ENCODE measurements around the gene HSPA6.
A peak's percentile ranks its signal among the peaks of the same experiment; 100 is the strongest.
"Not testable (repeated sequence)": the region's sequence is repeated elsewhere in the genome, so short reads cannot be mapped to it uniquely, and the experiment has no call there.

Gene HSPA6

DNA sequence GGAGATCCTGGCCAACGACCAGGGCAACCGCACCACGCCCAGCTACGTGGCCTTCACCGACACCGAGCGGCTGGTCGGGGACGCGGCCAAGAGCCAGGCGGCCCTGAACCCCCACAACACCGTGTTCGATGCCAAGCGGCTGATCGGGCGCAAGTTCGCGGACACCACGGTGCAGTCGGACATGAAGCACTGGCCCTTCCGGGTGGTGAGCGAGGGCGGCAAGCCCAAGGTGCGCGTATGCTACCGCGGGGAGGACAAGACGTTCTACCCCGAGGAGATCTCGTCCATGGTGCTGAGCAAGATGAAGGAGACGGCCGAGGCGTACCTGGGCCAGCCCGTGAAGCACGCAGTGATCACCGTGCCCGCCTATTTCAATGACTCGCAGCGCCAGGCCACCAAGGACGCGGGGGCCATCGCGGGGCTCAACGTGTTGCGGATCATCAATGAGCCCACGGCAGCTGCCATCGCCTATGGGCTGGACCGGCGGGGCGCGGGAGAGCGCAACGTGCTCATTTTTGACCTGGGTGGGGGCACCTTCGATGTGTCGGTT, 477 bp downstream of the HSPA6 start:
- H3K9me3 ChIP-seq, H3K36me3 ChIP-seq, DNase-seq, H3K27me3 ChIP-seq, H3K4me1 ChIP-seq: not testable (repeated sequence)
- intact Hi-C loops (cut with DNase I; ENCODE audit: low total_unique reads) = loop anchor here (10.0 kb wide), 1 partner anchor 90 kb away; no protein-coding TSS in a partner anchor
- Histone ChIP-seq H3K27ac (peak overlapping the region; percentile 59 to 78), H3K4me3 (peak overlapping the region; percentile 80 to 82)

- intact Hi-C loops (cut with DNase I; ENCODE audit: low total_unique reads) = loop anchor here (10.0 kb wide), 1 partner anchor 89 kb away; no protein-coding TSS in a partner anchor
- not testable (repeated sequence) for H3K27me3 ChIP-seq, H3K4me1 ChIP-seq, DNase-seq, H3K9me3 ChIP-seq, H3K36me3 ChIP-seq
- Histone ChIP-seq H3K4me3 (peak overlapping the region; percentile 80 to 82), H3K27ac (peak overlapping the region; percentile 59 to 78)
Measured at GRCh38 chr1:161525321-161525720, 981 bp downstream of the HSPA6 start.

DNA sequence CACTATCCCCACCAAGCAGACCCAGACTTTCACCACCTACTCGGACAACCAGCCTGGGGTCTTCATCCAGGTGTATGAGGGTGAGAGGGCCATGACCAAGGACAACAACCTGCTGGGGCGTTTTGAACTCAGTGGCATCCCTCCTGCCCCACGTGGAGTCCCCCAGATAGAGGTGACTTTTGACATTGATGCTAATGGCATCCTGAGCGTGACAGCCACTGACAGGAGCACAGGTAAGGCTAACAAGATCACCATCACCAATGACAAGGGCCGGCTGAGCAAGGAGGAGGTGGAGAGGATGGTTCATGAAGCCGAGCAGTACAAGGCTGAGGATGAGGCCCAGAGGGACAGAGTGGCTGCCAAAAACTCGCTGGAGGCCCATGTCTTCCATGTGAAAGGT, 1.6 kb downstream of the HSPA6 start:
- H3K36me3 ChIP-seq, H3K27ac ChIP-seq, H3K27me3 ChIP-seq, H3K4me3 ChIP-seq, H3K4me1 ChIP-seq, DNase-seq, H3K9me3 ChIP-seq: not testable (repeated sequence)
- intact Hi-C loops (cut with DNase I; ENCODE audit: low total_unique reads) = loop anchor here (10.0 kb wide), 1 partner anchor 89 kb away; no protein-coding TSS in a partner anchor

GRCh38 chr1:161528550-161528949, 4.2 kb downstream of the HSPA6 start:
- not testable (repeated sequence) for H3K9me3 ChIP-seq, H3K27ac ChIP-seq, H3K4me3 ChIP-seq, H3K27me3 ChIP-seq, H3K36me3 ChIP-seq
- peaks cover 0 to 26% (median 7%) of the 10 kb centered on the region in 4 donors for H3K4me1 ChIP-seq
- peak in 1 of 2 donors; percentile 75 for DNase-seq
- intact Hi-C loops (cut with DNase I; ENCODE audit: low total_unique reads) = loop anchor here (10.0 kb wide), 1 partner anchor 86 kb away; no protein-coding TSS in a partner anchor

- not testable (repeated sequence) for H3K9me3 ChIP-seq, H3K27me3 ChIP-seq, H3K36me3 ChIP-seq, DNase-seq
- peak overlapping the region; percentile 92 for H3K27ac ChIP-seq
- H3K4me1 ChIP-seq = peaks cover 0 to 26% (median 7%) of the 10 kb centered on the region in 4 donors
- intact Hi-C loops (cut with DNase I; ENCODE audit: low total_unique reads) = loop anchor here (10.0 kb wide), 1 partner anchor 85 kb away; no protein-coding TSS in a partner anchor
- peak overlapping the region; percentile 68 to 81 for H3K4me3 ChIP-seq
Measured at GRCh38 chr1:161529463-161530104, 5.2 kb downstream of the HSPA6 start.

GRCh38 chr1:161530158-161530557, 5.8 kb downstream of the HSPA6 start:
- intact Hi-C loops (cut with DNase I; ENCODE audit: low total_unique reads); H3K9me3 ChIP-seq; H3K27me3 ChIP-seq; H3K36me3 ChIP-seq: not testable (repeated sequence)
- H3K27ac ChIP-seq = peak overlapping the region; percentile 92
- H3K4me1 ChIP-seq = peaks cover 0 to 23% (median 5%) of the 10 kb centered on the region in 4 donors
- peak overlapping the region; percentile 68 to 81 for H3K4me3 ChIP-seq
- DNase-seq = peak; percentile 62 to 77

DNA sequence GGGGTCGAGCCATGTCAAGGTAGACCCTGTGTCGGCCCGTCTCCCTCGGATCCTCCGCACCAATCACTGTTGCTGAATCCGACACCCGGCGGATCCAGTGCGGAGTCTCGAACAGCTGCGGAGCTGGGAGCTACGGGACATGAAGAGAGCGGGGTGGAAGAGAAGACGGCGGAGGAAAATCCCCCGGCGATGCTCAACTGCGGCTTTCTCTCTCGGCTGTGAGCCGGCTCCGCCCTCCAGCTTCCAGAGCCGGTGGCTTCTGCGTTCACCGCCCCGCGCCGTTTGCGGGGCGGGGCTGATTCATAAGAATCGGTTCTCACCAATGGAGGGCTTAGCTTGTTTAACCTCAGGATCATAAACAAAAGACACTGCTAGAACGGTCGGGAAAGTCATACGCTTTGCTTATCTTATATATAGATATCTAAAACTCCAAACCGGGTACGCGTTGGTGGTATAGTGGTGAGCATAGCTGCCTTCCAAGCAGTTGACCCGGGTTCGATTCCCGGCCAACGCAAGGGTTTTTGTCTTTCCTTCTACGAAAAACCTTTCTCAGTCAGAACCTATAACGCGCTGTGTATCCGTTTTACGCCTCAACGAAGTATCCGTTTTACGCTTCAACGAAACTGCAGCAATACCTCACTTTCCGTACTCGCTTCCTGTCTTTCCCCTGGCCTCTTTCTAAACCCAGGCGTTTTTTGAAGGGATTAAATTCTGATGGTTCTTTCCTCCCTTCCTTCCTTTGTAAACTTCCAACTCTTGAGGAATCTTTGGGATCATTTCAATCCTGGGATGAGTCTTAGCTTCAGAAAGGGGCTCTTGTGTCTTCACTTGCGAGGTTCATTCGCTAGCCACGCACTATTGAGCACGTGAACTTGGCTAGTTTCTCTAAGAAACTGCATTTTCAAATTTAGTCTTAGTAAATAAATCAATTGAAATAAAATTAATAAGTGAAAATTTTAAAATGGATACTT, 6.6 kb downstream of the HSPA6 start:
- H3K36me3 ChIP-seq; intact Hi-C loops (cut with DNase I; ENCODE audit: low total_unique reads); H3K27me3 ChIP-seq; H3K9me3 ChIP-seq: not testable (repeated sequence)
- peak overlapping the region; percentile 68 to 81 for H3K4me3 ChIP-seq
- DNase-seq = peak; percentile 80 to 88
- peak overlapping the region; percentile 92 for H3K27ac ChIP-seq
- H3K4me1 ChIP-seq = peaks cover 0 to 23% (median 5%) of the 10 kb centered on the region in 4 donors

DNA sequence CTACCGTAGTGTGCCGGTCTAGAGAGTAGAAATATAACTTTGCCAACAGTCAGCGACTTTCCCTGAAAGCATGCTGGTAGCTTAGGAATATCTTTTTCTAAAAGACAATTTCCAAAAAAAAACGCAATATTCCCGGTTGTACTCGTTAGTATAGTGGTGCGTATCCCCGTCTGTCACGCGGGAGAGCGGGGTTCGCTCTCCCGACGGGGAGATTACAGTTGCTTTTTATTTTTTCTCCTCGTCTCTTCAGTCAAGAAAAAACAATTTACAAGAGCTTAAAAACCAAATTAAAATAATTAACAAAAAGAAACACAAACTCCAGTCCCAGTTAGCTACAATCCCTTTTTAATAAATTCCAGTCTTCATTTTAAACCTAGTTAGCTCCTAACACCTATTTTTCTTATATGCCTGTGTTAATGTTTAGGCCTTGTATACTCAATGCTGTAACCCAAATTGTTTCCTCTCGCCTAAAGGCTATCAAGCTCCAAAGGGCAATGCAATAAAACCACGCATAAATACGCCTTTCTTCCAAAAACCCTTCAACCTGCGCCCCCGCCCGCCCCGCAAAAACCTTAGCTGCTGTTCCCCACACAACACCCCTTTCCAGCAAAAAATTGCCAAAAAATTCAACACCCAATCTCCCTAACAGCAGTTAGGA, 7.8 kb downstream of the HSPA6 start:
- peaks cover 0 to 23% (median 5%) of the 10 kb centered on the region in 4 donors for H3K4me1 ChIP-seq
- no peaks in the 10 kb centered on the region for H3K36me3 ChIP-seq
- H3K27me3 ChIP-seq = no peaks in the 10 kb centered on the region
- H3K4me3 ChIP-seq = peak overlapping the region; percentile 1 to 33
- no peak for TF ChIP-seq CTCF (IDR thresholded peaks at IDR 0.05)
- intact Hi-C loops (cut with DNase I; ENCODE audit: low total_unique reads) = no loop called here
- H3K9me3 ChIP-seq = no peaks in the 10 kb centered on the region
- peak overlapping the region; percentile 66 to 68 for H3K27ac ChIP-seq
- no peak for DNase-seq

GRCh38 chr1:161532644-161533567, 8.6 kb downstream of the HSPA6 start:
- H3K4me1 ChIP-seq = peaks cover 0 to 23% (median 5%) of the 10 kb centered on the region in 4 donors
- intact Hi-C loops (cut with DNase I; ENCODE audit: low total_unique reads); H3K9me3 ChIP-seq; H3K27me3 ChIP-seq; H3K36me3 ChIP-seq: not testable (repeated sequence)
- DNase-seq = peak in 1 of 2 donors; percentile 46
- H3K27ac ChIP-seq = peak overlapping the region; percentile 66 to 68
- peak overlapping the region; percentile 1 to 33 for H3K4me3 ChIP-seq

- peaks cover 0 to 11% (median 5%) of the 10 kb centered on the region in 4 donors for H3K4me1 ChIP-seq
- intact Hi-C loops (cut with DNase I; ENCODE audit: low total_unique reads); H3K36me3 ChIP-seq; H3K27ac ChIP-seq; H3K27me3 ChIP-seq; H3K9me3 ChIP-seq; H3K4me3 ChIP-seq; DNase-seq: not testable (repeated sequence)
Measured at GRCh38 chr1:161537068-161537669, 12.8 kb downstream of the HSPA6 start.

DNA sequence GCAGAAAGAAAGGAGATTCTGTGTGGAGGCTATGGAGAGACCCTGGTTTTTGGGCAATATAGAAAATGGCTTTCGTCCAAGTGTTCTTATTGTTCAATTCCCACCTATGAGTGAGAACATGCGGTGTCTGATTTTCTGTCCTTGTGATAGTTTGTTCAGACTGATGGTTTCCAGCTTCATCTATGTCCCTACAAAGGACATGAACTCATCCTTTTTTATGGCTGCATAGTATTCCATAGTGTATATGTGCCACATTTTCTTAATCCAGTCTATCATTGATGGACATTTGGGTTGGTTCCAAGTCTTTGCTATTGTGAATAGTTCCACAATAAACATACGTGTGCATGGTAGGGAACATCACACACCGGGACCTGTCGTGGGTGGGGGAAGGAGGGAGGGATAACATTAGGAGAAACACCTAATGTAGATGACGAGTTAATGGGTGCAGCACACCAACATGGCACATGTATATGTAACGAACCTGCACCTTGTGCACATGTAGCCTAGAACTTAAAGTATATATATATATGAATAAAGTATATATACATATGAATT, 14.7 kb downstream of the HSPA6 start:
- H3K27me3 ChIP-seq; H3K27ac ChIP-seq; DNase-seq; H3K36me3 ChIP-seq; intact Hi-C loops (cut with DNase I; ENCODE audit: low total_unique reads); H3K4me3 ChIP-seq; H3K9me3 ChIP-seq; H3K4me1 ChIP-seq: not testable (repeated sequence)
